ENCODE results near the gene COX19.

DNA sequence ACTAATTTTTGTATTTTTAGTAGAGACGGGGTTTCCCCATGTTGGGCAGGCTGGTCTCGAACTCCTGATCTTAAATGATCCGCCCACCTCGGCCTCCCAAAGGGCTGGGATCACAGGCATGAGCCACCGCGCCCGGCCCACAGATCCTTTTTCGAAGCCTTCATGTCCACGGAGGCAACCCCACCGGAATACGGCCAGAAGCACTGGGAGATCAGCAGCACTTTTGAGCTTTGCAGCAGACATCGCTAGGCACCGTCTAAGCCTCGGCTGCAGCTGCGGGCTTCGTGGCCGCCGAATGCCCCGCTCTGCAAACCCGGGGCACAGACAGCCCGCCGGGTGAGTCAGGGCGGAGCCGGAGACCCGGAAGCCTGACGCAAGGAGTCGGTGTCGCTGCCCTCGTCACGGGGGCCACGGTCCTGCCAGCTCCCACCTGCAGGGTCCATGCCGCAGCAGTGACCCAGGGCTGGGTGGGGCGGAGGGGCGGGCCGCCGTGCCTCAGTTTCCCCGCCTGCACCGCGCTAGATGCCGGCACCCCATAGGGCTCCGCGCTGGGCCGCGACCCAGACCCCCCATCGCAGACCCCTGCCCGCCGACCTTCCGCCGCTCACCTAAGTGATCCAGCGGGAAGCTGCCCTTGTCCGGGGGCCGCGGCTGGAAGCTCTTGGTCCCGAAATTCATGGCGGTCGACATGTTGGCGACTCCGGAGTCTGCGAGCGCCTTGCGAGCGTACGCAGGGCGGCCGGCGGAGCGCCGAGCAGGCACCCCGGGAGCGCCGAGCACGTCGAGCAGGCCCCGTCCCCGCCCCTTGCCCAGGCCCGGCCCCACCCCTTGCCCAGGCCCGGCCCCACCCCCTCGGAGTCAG, at the start of gene COX19:
- TF ChIP-seq, protein P1, sequence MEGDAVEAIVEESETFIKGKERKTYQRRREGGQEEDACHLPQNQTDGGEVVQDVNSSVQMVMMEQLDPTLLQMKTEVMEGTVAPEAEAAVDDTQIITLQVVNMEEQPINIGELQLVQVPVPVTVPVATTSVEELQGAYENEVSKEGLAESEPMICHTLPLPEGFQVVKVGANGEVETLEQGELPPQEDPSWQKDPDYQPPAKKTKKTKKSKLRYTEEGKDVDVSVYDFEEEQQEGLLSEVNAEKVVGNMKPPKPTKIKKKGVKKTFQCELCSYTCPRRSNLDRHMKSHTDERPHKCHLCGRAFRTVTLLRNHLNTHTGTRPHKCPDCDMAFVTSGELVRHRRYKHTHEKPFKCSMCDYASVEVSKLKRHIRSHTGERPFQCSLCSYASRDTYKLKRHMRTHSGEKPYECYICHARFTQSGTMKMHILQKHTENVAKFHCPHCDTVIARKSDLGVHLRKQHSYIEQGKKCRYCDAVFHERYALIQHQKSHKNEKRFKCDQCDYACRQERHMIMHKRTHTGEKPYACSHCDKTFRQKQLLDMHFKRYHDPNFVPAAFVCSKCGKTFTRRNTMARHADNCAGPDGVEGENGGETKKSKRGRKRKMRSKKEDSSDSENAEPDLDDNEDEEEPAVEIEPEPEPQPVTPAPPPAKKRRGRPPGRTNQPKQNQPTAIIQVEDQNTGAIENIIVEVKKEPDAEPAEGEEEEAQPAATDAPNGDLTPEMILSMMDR (conservative IDR thresholded peaks at IDR 0.05 in 1 of 2, IDR thresholded peaks at IDR 0.05 in 1 of 2; ENCODE audit: extremely low read depth in 1 of 2, insufficient read depth in 1 of 2, low read depth in 1 of 2, low read length in 2 of 2), result no peak
- no peak for TF ChIP-seq EZH2 (IDR thresholded peaks at IDR 0.05; ENCODE audit: borderline replicate concordance, low read length)

All from mammary epithelial cell (primary cell).